NCI-H748 (cell line): ENCODE measurements around the gene EGFL7.

Experiments used
- DNase-seq: peaks from one replicate; lab custom pipeline; 2025; ENCODE audit not compliant: unreplicated experiment; lab: John Stamatoyannopoulos, UW

The EGFL7 gene

GRCh38 chr9:136658849-136659535 is 3.7 kb upstream of the EGFL7 start:
- DNase-seq = no peak

DNA sequence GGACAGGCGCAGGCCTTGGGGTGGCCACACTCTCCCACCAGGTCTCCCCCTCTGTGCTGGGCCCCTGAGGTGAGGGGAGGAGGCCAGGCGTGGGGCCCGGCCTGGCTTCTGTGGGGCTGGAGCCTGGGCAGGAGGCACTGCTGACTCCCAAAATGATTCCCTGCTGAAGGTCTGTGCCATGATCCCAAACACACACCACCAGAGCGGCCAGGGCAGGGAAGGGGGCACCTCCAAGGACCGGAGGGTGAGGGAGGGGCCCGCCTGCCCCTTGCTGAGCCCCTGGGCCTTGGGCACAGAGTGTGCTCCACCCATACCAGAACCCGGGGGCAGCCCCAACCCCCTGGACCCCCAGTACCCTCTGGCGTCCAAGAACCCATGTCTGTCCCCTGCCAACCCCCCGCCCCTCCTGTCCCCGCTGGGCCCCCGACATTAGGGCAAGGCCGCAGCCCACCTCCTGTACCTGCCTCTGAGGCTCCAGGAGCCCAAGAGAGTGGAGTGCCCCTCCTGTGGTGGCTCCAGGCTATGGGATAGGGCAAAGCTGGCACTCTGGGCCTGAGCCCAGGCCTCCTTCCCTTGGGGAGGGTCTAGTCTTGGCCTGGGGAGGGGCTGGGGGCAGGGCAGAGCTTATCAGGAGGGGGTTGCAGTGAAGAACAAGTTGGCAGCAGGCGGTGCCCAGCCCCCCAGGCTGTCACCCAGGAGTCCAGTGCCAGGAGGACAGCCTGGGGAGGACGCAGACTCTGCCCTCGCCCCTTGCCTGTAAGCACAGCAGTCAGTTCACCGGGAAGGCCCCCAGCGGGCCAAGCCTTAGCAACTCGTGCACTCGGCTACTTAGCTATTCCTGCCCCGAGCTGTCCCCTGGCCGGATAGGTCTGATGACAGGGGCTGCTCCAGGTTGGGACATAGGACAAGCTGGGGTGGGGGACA is 2.6 kb upstream of the EGFL7 start:
- no peak for DNase-seq

- DNase-seq = no peak
Observed at GRCh38 chr9:136660971-136661550, 1.7 kb upstream of the EGFL7 start.

DNA sequence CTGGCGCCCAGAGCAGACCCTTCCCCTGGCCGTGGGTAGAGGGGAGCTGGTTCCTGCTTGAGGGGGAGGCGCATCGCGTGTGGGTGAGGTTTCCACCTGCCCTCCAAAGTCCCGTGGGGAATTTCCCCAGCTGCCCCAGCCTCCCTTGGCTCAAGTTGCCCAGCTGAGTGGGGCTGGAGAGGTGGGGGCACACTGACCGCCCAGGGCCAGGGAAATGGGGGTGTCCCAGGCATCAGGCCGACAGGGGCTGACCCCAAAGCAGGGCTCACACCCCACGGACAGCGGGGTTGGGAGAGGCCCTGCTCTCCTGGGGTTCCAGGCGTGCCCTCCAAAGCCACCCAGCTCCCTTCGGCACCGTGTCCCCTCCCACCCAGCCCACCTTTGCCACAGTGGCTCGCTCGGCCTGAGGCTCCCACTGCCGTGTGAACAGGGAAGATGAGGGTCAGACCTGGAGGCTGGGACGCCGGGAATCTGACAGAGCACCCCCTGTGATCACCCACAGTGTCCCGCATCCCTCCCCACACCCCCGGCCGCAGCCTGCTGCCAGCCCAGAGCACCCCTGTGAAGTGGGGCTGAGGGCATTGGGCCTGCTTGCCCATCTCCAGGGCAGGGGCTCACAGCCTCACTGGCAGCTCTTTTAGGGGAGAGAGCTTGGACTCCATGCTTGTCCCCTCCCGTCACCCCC is 933 bp upstream of the EGFL7 start:
- DNase-seq = no peak

DNA sequence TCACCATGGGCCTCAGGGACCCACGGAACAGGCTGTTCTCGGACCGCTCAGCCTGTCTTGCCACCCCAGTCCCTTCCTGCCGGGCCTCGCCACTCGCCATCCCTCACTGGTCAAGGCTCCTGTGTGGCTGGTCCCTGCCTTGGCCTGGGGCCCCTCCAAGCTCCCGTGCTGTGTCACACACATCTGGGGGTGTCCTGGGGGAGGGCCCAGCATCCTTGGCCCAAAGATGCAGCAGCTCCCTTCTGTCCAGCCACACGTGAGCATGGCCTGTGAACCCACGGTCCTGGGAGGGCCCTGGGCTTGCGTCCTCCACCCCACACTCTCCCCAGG is 425 bp upstream of the EGFL7 start:
- no peak for DNase-seq

GRCh38 chr9:136664000-136664915 is 1.5 kb downstream of the EGFL7 start:
- DNase-seq = no peak

DNA sequence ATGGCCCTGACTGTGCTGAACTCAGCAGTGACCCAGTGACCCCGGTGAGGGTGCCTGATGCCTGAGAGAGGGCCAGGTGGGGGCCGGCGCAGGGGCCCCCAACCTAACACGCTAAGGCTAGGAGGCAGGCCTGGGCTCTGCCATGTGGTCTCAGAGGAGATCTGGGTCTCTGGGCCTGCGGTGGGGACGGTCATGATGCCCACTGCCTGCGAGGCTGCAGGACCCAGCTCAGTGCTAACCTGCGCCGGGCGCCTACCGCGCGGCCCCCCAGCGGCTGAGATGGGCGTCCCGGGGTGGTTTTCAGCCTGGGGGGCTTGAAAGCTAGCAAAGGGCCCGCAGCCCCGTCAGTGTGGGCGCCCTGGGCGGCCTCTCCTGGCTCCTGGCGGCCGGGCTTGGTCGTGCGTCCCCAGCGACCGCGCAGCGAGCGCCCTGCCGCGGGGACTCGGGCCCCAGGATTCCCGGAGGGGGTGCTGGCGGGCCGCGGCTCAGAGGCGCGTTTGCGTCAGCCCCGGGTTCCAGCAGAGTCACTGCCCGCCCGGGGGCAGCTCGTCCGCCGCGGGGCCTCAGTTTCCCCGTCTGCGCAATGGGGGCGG is 2.5 kb downstream of the EGFL7 start:
- DNase-seq = peak; percentile 44

GRCh38 chr9:136665704-136666371 is 3.1 kb downstream of the EGFL7 start:
- DNase-seq = no peak

DNA sequence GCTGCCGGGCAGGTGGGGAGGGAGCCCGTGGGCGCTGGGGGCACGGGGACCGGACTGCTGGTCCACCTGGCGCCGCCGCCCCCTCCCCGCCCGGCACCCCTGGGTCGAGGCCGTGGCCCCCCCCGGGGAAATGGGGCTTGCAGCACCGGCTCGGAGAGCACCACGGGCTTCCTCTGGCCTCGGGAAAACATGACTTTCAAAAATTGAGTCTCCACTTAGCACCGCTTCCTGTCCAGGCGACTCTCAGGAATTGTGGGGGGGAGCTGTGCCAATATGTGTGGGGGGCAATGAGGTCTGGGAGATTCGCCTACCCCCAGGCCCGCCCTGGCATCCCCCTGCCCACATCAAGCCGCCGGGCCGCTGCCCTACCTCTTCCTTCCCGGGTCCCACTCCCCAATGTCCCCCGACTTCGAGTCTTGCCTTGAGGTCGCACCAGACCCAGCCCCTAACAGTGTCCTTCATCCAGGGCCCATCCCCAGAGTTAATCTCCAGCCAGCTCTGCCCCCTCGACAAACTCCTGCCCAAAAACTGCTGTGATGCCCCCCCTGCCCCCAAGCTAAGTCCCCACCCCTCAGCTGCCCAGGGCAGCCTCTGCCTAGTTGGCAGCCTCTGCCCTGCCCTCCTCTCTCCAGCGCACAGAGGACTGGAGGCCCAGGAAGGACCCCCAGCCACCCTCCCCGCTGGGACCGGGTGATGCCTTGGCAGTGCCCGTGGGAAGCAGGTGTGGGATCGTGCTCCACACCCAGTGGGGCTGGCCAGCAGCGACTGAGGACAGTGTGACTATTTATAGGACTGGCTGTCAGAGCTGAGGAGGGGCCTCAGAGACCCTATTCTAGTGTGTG is 3.9 kb downstream of the EGFL7 start:
- no peak for DNase-seq

DNA sequence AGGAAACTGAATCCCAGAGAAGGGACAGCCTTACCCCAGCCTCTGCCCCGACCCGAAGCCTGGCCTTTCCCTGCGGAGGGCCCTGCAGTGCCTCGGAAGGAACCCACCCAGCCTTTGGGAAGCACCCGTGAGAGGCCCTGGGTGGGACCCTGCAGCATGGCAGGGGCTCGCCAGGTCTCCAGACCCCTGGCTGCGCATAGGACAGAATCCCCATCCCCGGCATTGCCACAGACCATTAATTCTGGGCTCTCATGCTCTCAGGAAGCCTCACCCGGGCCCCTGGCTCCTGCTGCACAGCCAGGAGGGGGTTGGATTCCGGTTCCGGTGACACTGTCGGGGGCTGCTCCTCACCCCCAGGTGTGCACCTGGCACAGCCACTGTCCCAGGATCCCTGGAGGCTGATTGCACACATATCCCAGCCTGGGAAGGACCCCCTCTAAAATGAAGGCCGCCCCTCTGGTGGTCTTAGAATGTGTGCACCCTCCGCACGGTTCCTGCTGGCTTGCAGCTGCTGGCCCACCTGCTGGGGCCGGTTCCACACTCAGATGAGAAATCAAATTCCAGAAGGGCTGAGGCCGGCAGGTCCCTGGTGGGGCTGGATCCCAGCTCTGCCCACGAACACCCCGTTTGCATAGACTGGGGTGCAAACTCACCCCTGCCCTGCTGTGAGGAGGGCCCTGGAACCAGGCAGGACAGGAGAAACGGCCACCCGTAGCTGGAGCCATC is 4.7 kb downstream of the EGFL7 start:
- DNase-seq = no peak

- no peak for DNase-seq
Observed at GRCh38 chr9:136667940-136668760, 5.4 kb downstream of the EGFL7 start.

GRCh38 chr9:136668983-136669790 is 6.5 kb downstream of the EGFL7 start:
- DNase-seq = no peak

DNA sequence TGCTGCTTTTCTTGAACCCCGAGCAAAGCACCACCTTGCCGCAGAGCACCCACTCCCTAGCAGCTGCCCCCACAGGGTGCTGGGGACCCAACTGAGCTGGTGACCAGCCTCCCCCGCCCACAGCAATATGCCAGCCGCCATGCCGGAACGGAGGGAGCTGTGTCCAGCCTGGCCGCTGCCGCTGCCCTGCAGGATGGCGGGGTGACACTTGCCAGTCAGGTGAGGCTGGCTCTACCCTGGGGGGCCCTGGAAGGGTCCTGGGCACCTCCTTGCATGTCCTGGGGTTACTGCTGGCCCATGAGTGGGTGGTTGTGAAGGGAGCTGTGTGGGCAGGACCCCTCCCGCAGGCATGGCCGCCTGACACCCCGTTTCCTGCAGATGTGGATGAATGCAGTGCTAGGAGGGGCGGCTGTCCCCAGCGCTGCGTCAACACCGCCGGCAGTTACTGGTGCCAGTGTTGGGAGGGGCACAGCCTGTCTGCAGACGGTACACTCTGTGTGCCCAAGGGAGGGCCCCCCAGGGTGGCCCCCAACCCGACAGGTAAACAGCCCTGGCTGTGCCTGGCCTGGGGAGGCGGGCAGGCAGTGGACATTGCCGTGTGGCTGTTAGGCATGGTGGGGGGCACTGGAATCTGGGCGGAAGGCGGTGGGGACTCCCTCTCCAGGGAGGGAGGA is 7.2 kb downstream of the EGFL7 start:
- no peak for DNase-seq

DNA sequence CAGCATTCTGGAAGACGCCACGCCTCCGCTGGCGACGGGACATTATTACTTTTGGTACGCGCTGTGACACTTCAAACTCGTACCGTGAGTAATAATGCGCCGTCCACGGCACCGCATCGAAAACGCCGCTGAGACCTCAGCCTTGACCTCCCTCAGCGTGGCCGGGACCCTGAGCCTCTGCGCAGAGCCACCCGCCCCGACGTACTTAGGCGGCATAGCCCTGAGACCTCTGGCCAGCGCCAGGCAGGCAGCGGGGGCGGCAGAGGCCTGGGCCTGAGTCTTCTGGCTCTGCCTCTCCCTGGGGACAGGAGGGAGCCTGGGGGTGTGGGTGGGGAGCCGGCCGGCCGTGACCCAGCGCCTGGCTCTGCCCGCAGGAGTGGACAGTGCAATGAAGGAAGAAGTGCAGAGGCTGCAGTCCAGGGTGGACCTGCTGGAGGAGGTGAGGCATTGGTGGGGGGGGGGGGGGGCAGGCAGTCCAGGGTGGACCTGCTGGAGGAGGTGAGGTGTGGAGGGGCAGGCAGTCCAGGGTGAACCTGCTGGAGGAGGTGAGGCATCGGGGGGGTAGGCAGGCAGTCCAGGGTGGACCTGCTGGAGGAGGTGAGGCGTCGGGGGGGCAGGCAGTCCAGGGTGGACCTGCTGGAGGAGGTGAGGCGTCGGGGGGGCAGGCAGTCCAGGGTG is 8.0 kb downstream of the EGFL7 start:
- no peak for DNase-seq

GRCh38 chr9:136671254-136671614 is 8.5 kb downstream of the EGFL7 start:
- no peak for DNase-seq
